H9 (cell line): ENCODE data around the gene NEAT1. TPM values are rescaled to one million over a fixed set of nuclear protein-coding genes. Genes with fewer than 3 reads are reported as not detected.
"Not testable (repeated sequence)": the region's sequence is repeated elsewhere in the genome, so short reads cannot be mapped to it uniquely, and the experiment has no call there.

Experiments
- DNase-seq: peaks from one replicate; pipeline ENCODE4 v3.0.0-alpha.2; 2017
- H2AFZ ChIP-seq: one replicate; pipeline ENCODE4 v1.6.1; 2013; ENCODE audit warnings: mild to moderate bottlenecking, low read length, control low read depth, moderate library complexity
- H2AK5ac ChIP-seq: 2 replicates; pipeline ENCODE4 v1.6.1; 2013; ENCODE audit warnings: low read length, control low read depth, mixed read lengths; ENCODE audit not compliant: insufficient read length
- H2BK120ac ChIP-seq: one replicate; pipeline ENCODE4 v1.6.1; 2013; ENCODE audit warnings: low read depth, mild to moderate bottlenecking, low read length, control low read depth, inconsistent platforms; ENCODE audit not compliant: poor library complexity, severe bottlenecking
- H2BK12ac ChIP-seq: 2 replicates; pipeline ENCODE4 v1.6.1; 2013; ENCODE audit warnings: low read length, control low read depth, mixed read lengths, low read depth; ENCODE audit not compliant: insufficient read length
- H2BK15ac ChIP-seq: 2 replicates; pipeline ENCODE4 v1.6.1; 2013; ENCODE audit warnings: low read depth, low read length, control low read depth
- H2BK20ac ChIP-seq: one replicate; pipeline ENCODE4 v1.6.1; 2013; ENCODE audit warnings: low read depth, mild to moderate bottlenecking, low read length, control low read depth, inconsistent platforms; ENCODE audit not compliant: poor library complexity, severe bottlenecking
- H2BK5ac ChIP-seq: 2 replicates; pipeline ENCODE4 v1.6.1; 2013; ENCODE audit warnings: low read length, control low read depth, mixed read lengths; ENCODE audit not compliant: insufficient read length
- H3K14ac ChIP-seq: 2 replicates; pipeline ENCODE4 v1.6.1; 2013; ENCODE audit warnings: low read length, control low read depth; ENCODE audit not compliant: insufficient read depth
- H3K18ac ChIP-seq: 2 replicates; pipeline ENCODE4 v1.6.1; 2013; ENCODE audit warnings: low read depth, mild to moderate bottlenecking, mixed read lengths, low read length, control low read depth; ENCODE audit not compliant: insufficient read length
- H3K23ac ChIP-seq: 2 replicates; pipeline ENCODE4 v1.6.1; 2013; ENCODE audit warnings: low read length, control low read depth, mixed read lengths, low read depth; ENCODE audit not compliant: insufficient read length
- H3K23me2 ChIP-seq: 2 replicates; pipeline ENCODE4 v1.6.1; 2013; ENCODE audit warnings: low read depth, mild to moderate bottlenecking, mixed read lengths, low read length, control low read depth; ENCODE audit not compliant: insufficient read length, poor library complexity, severe bottlenecking
- H3K27ac ChIP-seq: 2 replicates; pipeline ENCODE4 v1.5.1; 2013; ENCODE audit warnings: low read length, control low read depth, mixed read lengths, low read depth; ENCODE audit not compliant: insufficient read length
- H3K27me3 ChIP-seq: 2 replicates; pipeline ENCODE4 v1.6.1; 2013; ENCODE audit warnings: low read length, control low read depth, inconsistent platforms; ENCODE audit not compliant: insufficient read depth
- H3K4ac ChIP-seq: 2 replicates; pipeline ENCODE4 v1.6.1; 2013; ENCODE audit warnings: low read depth, mild to moderate bottlenecking, control low read depth, inconsistent platforms, low read length, moderate library complexity
- H3K4me1 ChIP-seq: 2 replicates; pipeline ENCODE4 v1.6.1; 2013; ENCODE audit warnings: low read length, control low read depth, inconsistent platforms; ENCODE audit not compliant: insufficient read depth
- H3K4me2 ChIP-seq: 2 replicates; pipeline ENCODE4 v1.6.1; 2013; ENCODE audit warnings: low read length, control low read depth, mixed read lengths; ENCODE audit not compliant: insufficient read length, insufficient read depth
- H3K56ac ChIP-seq: 2 replicates; pipeline ENCODE4 v1.6.1; 2013; ENCODE audit warnings: low read depth, mild to moderate bottlenecking, mixed read lengths, low read length, control low read depth; ENCODE audit not compliant: insufficient read length
- H3K79me1 ChIP-seq: 2 replicates; pipeline ENCODE4 v1.6.1; 2013; ENCODE audit warnings: low read depth, mild to moderate bottlenecking, moderate library complexity, low read length, control low read depth, inconsistent platforms; ENCODE audit not compliant: insufficient read depth, poor library complexity, severe bottlenecking
- H3K79me2 ChIP-seq: 2 replicates; pipeline ENCODE4 v1.6.1; 2013; ENCODE audit warnings: low read length, control low read depth, inconsistent platforms; ENCODE audit not compliant: insufficient read depth
- H3K9ac ChIP-seq: 2 replicates; pipeline ENCODE4 v1.6.1; 2013; ENCODE audit warnings: low read length, control low read depth, mixed read lengths; ENCODE audit not compliant: insufficient read length; ENCODE audit errors: extremely low read depth
- H3K9me3 ChIP-seq: one replicate; pipeline ENCODE4 v1.6.1; 2013; ENCODE audit warnings: low read depth, low read length, inconsistent platforms; ENCODE audit not compliant: control insufficient read depth
- H3T11ph ChIP-seq: one replicate; pipeline ENCODE4 v1.6.1; 2013; ENCODE audit warnings: mild to moderate bottlenecking, low read length, control low read depth, inconsistent platforms
- H4K20me1 ChIP-seq: one replicate; pipeline ENCODE4 v1.6.1; 2013; ENCODE audit not compliant: control insufficient read depth, insufficient read length, insufficient read depth
- H4K5ac ChIP-seq: 2 replicates; pipeline ENCODE4 v1.6.1; 2013; ENCODE audit warnings: low read depth, mild to moderate bottlenecking, mixed read lengths, low read length, control low read depth; ENCODE audit not compliant: insufficient read length
- H4K8ac ChIP-seq: replicated peaks from 2 replicates; pipeline ENCODE4 v1.6.1; 2013; ENCODE audit warnings: low read length, control low read depth, mixed read lengths, low read depth; ENCODE audit not compliant: insufficient read length
- H4K91ac ChIP-seq: 2 replicates; pipeline ENCODE4 v1.6.1; 2013; ENCODE audit warnings: low read depth, mild to moderate bottlenecking, moderate library complexity, mixed read lengths, low read length, control low read depth; ENCODE audit not compliant: insufficient read length
- H3K27ac Mint-ChIP-seq, 3 experiments: 2 replicates in 2 of 3; 3 replicates in 1 of 3; pipeline ENCODE4 v1.8.0; 2020 to 2021; ENCODE audit warnings: mixed read lengths in 3 of 3, mild to moderate bottlenecking in 1 of 3, moderate library complexity in 1 of 3
- H3K27me3 Mint-ChIP-seq: 2 replicates; pipeline ENCODE4 v1.8.0; 2021; ENCODE audit warnings: low read depth, mild to moderate bottlenecking, moderate library complexity, mixed read lengths
- H3K36me3 Mint-ChIP-seq, 3 experiments: 2 replicates in 2 of 3; 3 replicates in 1 of 3; pipeline ENCODE4 v1.8.0; 2020 to 2021; ENCODE audit warnings: low read depth in 3 of 3, mixed read lengths in 3 of 3; ENCODE audit not compliant: insufficient read depth in 1 of 3
- H3K4me1 Mint-ChIP-seq, 2 experiments: 2 replicates each; pipeline ENCODE4 v1.8.0; 2020; ENCODE audit warnings: mixed read lengths in 2 of 2
- H3K4me3 Mint-ChIP-seq, 2 experiments: 2 replicates in 1 of 2; 3 replicates in 1 of 2; pipeline ENCODE4 v1.8.0; 2020 to 2021; ENCODE audit warnings: mild to moderate bottlenecking in 2 of 2, mixed read lengths in 2 of 2, moderate library complexity in 1 of 2
- H3K9me3 Mint-ChIP-seq, 2 experiments: 2 replicates in 1 of 2; 3 replicates in 1 of 2; pipeline ENCODE4 v1.8.0; 2020; ENCODE audit warnings: mild to moderate bottlenecking in 2 of 2, mixed read lengths in 2 of 2, moderate library complexity in 1 of 2
- WGBS: extraction: QIAGEN DNeasy Blood & Tissue Kit; methylation state at CpG from one replicate; pipeline ENCODE4 v1.1.7; 2013; ENCODE audit warnings: missing lambda C conversion rate, low lambda C conversion rate, mixed read lengths; ENCODE audit not compliant: insufficient read length; ENCODE audit errors: extremely low coverage; 5-methylcytosine and 5-hydroxymethylcytosine counted together
- total RNA-seq: library from RNA; stranded (reverse); gene quantifications from 2 replicates; pipeline ENCODE4 v1.2.1, GENCODE V29; 2021
- TF ChIP-seq, protein P1 (sequence below): fragments of 200-600 bp; sonication (generic); conservative IDR thresholded peaks from 3 replicates; pipeline ENCODE4 v1.8.0; 2021; ENCODE audit warnings: antibody characterized with exemption, mild to moderate bottlenecking

The NEAT1 gene
- total RNA-seq, 1 experiment from 2014 or later: 12.7 TPM

DNA sequence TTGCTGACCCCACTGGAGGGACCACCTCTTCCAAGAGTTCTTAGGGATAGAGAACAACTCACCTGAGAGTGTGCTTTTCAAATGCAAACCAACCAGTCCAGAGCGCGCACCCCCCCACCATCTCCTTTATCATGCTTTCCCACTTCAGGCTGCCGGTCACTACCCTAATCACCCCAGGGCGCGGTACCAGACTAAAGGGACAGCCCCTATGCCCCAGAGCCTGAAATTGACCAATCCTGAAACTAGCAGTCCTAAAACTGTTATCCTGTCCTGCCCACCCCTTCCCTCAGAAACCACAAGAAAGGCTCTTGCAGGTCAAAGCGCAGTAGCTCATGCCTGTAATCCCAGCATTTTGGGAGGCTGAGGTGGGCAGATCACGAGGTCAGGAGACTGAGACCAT lies 37.0 kb downstream of the NEAT1 start:
- no peak overlapping the region for H2AFZ ChIP-seq
- WGBS: no CpG with 5 or more reads among the region's 7 CpGs
- H3K27me3 ChIP-seq: peaks cover 41% of the 10 kb centered on the region

DNA sequence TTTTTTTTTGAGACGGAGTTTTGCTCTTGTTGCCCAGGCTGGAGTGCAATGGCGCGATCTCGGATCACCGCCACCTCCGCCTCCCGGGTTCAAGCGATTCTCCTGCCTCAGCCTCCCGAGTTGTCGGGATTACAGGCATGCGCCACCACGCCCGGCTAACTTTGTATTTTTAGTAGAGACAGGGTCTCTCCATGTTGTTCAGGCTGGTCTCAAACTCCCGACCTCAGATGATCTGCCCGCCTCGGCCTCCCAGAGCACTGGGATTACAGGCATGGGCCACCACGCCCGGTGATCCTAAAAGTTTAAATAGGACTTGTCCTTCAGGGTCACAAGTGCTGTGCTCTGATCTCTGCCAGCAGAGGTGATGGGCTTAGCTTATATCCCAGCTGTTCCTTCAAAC lies 42.9 kb downstream of the NEAT1 start:
- H4K20me1 ChIP-seq, H3K4ac ChIP-seq, H2BK120ac ChIP-seq, H3K4me1 Mint-ChIP-seq, H4K5ac ChIP-seq, H2BK12ac ChIP-seq, H3K27ac ChIP-seq, H2BK20ac ChIP-seq, H2AFZ ChIP-seq, H3K4me2 ChIP-seq, H2BK15ac ChIP-seq, H3K79me1 ChIP-seq, H4K8ac ChIP-seq, DNase-seq, H4K91ac ChIP-seq, H3K23ac ChIP-seq, H3K4me1 ChIP-seq, H3K14ac ChIP-seq, H3K9me3 Mint-ChIP-seq, H3K4me3 Mint-ChIP-seq, H2BK5ac ChIP-seq, H3K9ac ChIP-seq, H3K18ac ChIP-seq, H3K27ac Mint-ChIP-seq, H3K23me2 ChIP-seq, H3T11ph ChIP-seq, H3K56ac ChIP-seq, H2AK5ac ChIP-seq, H3K9me3 ChIP-seq, H3K36me3 Mint-ChIP-seq, H3K79me2 ChIP-seq: not testable (repeated sequence)
- H3K27me3 Mint-ChIP-seq: peaks cover 84% of the 10 kb centered on the region
- peaks cover 15% of the 10 kb centered on the region; the same call in 1 of the 2 replicates for H3K27me3 ChIP-seq
- no CpG with 5 or more reads among the region's 18 CpGs for whole genome bisulfite sequencing

More for the DNA sequence above, 37.0 kb downstream of the NEAT1 start:
- no peak overlapping the region for H3K27ac Mint-ChIP-seq
- no peak overlapping the region for H2BK120ac ChIP-seq
- no peak overlapping the region for H4K5ac ChIP-seq
- H4K91ac ChIP-seq: no peak overlapping the region
- no peak overlapping the region for H3T11ph ChIP-seq
- H2BK5ac ChIP-seq: no peak overlapping the region
- no peaks in the 10 kb centered on the region for H4K20me1 ChIP-seq
- H3K56ac ChIP-seq: no peak overlapping the region
- H3K18ac ChIP-seq: no peak overlapping the region
- H2BK15ac ChIP-seq: no peak overlapping the region
- H3K4me1 ChIP-seq: no peaks in the 10 kb centered on the region
- H2AK5ac ChIP-seq: no peak overlapping the region
- H3K36me3 Mint-ChIP-seq: no peaks in the 10 kb centered on the region; a peak in 1 of 7 replicates
- no peaks in the 10 kb centered on the region for H3K79me2 ChIP-seq
- peaks cover 16 to 24% of the 10 kb centered on the region in 2 experiments for H3K4me1 Mint-ChIP-seq
- H2BK20ac ChIP-seq: no peak overlapping the region
- DNase-seq: peak; percentile 86
- no peaks in the 10 kb centered on the region for H3K9me3 ChIP-seq
- H3K4ac ChIP-seq: no peak overlapping the region
- no peak overlapping the region for H3K27ac ChIP-seq
- peaks cover 2 to 24% of the 10 kb centered on the region in 2 experiments for H3K9me3 Mint-ChIP-seq
- peaks cover 100% of the 10 kb centered on the region for H3K27me3 Mint-ChIP-seq
- peak overlapping the region in 1 of 2 experiments; percentile 46; a peak in 2 of 5 replicates for H3K4me3 Mint-ChIP-seq
- H3K14ac ChIP-seq: no peak overlapping the region
- peaks cover 4% of the 10 kb centered on the region for H3K23me2 ChIP-seq
- TF ChIP-seq, protein P1, sequence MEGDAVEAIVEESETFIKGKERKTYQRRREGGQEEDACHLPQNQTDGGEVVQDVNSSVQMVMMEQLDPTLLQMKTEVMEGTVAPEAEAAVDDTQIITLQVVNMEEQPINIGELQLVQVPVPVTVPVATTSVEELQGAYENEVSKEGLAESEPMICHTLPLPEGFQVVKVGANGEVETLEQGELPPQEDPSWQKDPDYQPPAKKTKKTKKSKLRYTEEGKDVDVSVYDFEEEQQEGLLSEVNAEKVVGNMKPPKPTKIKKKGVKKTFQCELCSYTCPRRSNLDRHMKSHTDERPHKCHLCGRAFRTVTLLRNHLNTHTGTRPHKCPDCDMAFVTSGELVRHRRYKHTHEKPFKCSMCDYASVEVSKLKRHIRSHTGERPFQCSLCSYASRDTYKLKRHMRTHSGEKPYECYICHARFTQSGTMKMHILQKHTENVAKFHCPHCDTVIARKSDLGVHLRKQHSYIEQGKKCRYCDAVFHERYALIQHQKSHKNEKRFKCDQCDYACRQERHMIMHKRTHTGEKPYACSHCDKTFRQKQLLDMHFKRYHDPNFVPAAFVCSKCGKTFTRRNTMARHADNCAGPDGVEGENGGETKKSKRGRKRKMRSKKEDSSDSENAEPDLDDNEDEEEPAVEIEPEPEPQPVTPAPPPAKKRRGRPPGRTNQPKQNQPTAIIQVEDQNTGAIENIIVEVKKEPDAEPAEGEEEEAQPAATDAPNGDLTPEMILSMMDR: no peak
- H3K4me2 ChIP-seq: no peak overlapping the region
- H4K8ac ChIP-seq: no peak overlapping the region
- H3K9ac ChIP-seq: no peak overlapping the region
- no peak overlapping the region for H3K23ac ChIP-seq
- H3K79me1 ChIP-seq: no peaks in the 10 kb centered on the region
- no peak overlapping the region for H2BK12ac ChIP-seq
